Measurements from ENCODE around the gene CNPY2.
A peak's percentile ranks its signal among the peaks of the same experiment; 100 is the strongest.

The CNPY2 gene

DNA sequence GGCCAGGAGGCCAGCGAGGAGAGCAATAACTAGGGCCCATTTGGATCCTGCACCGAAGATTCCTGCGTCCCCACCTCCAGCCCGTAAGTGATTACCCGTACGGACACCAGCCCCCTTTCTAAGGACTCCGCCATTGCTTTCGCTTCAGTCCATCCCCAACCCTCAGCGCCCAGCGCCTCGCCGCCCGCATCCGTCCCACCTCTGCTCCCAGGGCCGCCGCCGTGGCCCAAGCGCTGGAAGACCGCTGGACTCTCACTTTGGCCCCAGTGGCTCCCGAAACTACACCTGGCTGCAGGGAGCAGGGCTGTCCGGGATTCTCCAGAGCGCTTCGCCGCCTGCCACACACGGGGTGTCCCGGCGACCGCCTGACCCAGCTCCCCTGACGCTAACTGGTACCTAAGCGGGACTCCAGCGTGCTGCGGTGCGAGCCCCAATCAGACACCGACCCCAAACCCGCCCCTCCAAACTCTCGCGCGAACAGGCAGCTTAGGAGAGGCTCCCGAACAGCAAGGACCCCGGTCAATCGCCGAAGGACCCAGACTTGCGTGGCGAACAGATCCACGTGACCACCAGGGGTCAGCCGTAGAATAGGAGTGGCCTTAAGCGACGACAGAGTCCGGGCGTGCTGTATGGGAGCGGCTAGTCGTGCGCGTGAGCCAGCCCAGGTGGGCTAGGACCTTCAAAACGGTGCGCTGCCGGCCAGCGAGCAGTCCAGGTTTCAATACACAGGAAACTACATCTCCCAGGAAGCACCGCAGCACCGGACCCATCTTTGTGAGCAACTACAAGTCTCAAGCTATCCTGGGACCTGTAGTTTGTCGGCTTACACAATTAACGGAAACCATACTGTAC lies at the start of gene CNPY2:
TSS of gene CNPY2 (minus strand) at position 367 of the 852 bp plus-strand sequence. CDS start 771 bp downstream, outside the sequence.
- TF ChIP-seq CTCF (IDR thresholded peaks at IDR 0.05; ENCODE audit: low read depth, low read length) = no peak
- peak; percentile 88 for DNase-seq (ENCODE audit: extremely low read depth, low read depth)

DNA sequence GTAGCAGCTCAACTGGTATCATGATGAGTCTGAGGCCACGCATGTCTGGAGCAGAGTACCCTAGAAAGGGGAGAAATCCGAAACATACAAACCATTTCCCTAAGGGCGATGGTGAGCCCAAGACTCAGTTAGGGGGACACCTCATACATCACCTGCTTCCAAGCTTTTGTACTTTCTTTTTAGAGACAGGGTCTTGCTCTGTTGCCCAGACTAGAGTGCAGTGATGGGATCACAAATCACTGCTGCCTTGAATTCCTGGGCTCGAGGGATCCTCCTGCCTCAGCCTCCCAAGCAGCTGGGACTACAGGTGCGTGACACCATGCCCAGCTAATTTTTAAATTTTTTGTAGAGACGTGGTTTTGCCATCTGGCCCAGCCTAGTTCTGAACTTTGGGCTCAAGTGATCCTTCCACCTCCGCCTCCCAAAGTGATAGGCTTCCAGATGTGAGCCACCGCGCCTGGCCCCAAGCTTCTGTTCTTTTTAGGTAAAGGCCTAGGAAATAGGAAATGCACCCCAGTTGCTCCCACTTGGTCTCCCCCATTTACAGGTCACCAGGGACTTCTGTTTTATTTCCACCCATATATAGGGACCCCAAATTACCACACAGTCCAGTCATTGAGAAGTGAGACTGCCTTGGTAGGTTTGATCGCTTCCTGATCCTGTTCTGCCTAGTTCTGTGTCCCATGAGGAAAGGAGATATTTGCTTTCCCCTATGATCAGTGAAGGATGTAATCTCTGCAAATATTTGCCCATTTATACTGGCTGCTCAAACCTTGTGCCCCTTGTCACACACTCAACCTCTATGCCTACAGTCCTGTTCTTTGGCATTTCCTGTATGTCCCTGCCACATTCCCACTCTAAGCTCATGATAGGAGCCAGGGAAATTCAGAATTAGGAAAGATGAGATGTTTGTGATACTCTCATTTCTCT lies 46.6 kb upstream of the CNPY2 start, which contains the start of gene APOF:
TSS of gene APOF (minus strand) at position 728 of the 930 bp plus-strand sequence. CDS start at position 616, 112 bp downstream.
- no peak for TF ChIP-seq CTCF (IDR thresholded peaks at IDR 0.05; ENCODE audit: low read depth, low read length)
- DNase-seq (ENCODE audit: extremely low read depth, low read depth) = no peak

DNA sequence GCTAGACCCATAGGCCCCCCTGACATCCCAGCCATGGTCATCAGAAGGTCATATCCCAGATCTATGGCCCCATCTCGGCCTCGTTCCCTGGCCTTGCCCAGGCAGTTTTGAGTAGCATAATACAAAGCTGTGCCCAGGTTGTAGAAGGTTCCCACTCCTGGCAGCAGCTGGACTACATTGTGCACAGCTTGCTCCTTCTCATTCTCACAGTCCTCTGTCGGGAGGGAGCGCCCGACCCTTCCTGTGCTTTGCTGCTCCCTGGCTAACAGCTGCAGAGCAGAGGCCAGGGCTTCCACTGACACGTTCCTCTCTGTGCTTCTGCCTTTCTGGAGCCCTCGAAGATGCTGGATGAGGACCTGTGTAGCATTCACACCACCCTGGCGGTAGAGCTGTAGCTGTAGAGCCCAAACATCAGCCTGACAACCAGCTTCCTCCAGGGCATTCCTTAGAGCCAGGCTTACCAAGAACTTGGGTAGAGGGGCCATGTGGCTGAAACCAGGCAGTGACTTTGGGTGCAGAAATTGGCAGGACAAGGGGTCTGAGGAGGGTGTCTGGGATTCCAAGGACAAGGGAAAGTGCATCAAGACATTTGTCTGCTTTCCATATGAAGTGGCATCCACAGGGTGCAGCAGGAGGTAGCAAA lies 45.8 kb upstream of the CNPY2 start:
- TF ChIP-seq CTCF (IDR thresholded peaks at IDR 0.05; ENCODE audit: low read depth, low read length) = no peak
- no peak for DNase-seq (ENCODE audit: extremely low read depth, low read depth)

DNA sequence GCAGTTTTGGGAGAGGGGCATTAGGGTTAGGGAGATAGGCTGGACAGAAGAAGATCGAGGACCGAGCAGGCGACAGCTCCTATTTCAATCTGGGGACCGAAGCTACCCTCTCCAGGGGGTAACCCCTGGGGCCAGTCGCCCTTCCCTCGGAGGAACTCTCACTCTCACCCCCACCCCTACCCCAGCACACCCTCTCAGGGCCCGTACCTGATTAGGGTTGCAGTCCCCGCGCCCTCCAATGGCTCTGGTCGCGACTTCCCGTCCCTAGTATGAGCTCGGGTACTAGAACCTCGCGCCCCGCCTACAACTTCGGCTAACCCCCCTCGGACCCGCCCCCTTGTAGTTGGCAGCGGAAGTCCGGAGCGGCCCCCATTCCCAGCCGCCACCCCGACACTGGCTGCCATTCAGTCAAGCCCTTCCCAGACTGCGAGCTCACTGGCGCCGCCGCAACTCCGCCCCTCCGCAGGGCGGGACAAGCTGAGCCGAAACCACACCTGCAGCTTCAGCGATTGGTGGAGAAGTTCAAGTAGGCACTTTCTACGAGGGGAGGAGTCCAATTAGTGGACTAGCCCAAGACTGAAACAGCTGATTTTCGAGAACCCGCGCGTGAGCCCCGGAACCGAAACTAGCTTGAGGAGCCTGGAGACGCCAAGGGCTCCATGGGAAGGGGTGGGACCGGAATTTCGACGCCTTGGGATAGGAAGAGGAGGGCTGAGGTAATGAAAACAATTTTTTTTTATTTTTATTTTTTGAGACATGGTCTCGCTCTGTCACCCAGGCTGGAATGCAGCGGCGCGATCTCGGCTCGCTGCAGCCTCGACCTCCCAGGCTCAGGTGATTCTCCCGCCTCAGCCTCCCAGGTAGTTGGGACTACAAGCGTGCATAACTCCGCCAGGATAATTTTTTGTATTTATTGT lies 44.3 kb upstream of the CNPY2 start, which contains the start of gene STAT2:
TSS of gene STAT2 (minus strand) at position 257 of the 917 bp plus-strand sequence. CDS start 3,536 bp downstream, outside the sequence.
- TF ChIP-seq CTCF (IDR thresholded peaks at IDR 0.05; ENCODE audit: low read depth, low read length) = no peak
- peak; percentile 100 for DNase-seq (ENCODE audit: extremely low read depth, low read depth)

DNA sequence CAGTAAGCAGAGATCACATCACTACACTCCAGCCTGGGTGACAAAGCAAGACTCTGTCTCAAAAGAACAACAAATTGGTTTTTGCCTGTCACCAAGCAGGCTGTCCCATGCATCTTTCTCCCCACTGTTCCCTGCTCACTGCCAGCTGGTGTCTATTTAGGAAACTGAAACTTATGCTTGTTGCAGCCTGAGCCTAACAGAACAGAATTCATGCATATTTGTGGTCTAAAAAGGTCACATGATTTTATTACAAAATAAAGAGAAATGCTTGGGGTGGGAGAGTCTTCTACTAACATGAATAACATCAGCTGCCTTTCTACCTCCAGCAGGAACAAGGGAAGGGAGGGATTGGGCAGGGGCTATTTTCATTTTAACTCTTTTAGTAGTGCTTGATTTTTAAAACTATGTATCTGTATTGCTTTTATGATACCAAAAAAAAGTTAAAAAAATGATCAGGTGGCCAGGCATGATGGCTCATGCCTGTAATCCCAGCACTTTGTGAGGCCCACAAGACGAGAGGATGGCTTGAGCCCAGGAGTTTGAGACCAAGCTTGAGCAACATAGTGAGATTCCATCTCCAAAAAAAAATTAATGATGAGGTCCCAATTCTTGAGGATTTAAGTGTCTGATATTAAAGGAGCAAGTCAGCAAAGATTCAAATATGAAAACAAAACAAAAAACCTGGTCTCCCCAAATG lies 43.2 kb upstream of the CNPY2 start:
- peak; percentile 66 for DNase-seq (ENCODE audit: extremely low read depth, low read depth)
- TF ChIP-seq CTCF (IDR thresholded peaks at IDR 0.05; ENCODE audit: low read depth, low read length) = no peak

- no peak for TF ChIP-seq CTCF (IDR thresholded peaks at IDR 0.05; ENCODE audit: low read depth, low read length)
- DNase-seq (ENCODE audit: extremely low read depth, low read depth) = no peak
These were observed 35.5 kb upstream of the CNPY2 start for GRCh38 chr12:56351325-56351724.

Measured in AG09319 (cell line).